DLD1 (cell line): ENCODE results near the gene RGS8.
"Not testable (repeated sequence)": the region's sequence is repeated elsewhere in the genome, so short reads cannot be mapped to it uniquely, and the experiment has no call there.

Source experiments
- in situ Hi-C: cut with HindIII; loops from 2 replicates; pipeline ENCODE4 v1.10.0; 2017; ENCODE audit warnings: low sequenced_read_pairs

Gene RGS8

GRCh38 chr1:182702826-182703524, 18.6 kb upstream of the RGS8 start:
- in situ Hi-C loops: no loop called here

DNA sequence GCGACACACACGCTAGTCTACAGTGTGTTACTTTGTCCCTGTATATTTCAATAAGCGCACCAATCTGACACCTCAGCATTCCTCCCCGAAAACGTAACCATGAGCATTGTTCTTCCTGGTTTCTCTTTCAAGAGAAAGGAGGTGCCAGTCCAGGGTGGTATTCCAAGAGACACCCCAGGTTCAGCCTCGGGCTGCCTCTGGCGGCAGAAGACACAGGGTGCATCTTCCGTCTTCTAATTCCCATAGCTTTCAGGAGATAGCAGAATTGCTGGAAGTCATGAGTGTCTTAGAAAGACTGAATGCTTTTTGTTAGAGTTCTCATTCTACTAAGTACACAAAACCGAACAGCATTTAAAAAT, 15.9 kb upstream of the RGS8 start:
- in situ Hi-C loops: no loop called here

DNA sequence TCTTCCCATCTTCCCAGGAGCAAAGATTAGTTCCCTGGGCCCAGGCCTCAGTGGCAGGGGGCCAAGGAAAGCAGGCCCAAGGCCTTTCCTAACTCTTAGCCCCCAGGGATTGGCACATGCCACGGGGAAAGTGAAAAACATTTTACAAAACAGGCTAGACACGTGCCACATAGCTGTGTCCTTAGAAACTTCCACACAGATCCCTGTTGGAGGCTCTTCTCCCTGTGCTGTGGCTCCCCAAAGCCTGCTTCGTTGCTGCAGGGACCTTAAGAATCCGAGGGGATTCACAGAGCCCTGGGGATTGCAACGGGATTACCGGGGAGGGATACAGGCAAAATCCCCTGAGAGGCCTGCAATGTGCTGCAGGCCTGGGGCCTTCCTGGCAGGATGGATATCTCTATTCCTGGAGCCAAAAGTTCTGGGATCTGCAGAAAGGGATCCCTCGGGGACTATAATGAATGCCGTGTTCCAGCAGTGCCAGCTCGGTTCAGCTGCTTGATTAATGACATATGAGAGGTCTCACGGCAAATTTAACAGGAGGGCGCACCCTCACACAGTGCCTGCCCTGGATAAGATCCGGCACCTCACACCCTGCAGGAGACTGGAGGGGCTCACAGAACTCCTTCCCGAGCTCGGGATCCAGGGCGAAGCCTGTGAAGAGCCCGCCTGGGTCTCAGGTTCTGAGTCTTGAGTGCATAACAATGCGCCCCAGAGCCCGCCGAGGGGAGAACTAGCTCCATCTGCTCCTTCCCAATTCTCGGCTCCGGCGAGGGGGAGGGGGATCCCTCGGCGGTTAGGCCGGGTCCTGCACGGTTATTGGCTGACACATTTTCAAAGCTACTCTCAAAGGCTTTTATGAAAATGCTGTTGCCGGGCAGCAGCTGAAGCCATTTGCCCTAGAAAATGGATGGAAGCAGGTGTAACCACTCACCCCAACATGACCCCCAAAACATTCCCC, 15.3 kb upstream of the RGS8 start:
- in situ Hi-C loops: no loop called here

- in situ Hi-C loops: no loop called here
Observed at GRCh38 chr1:182698971-182699370, 14.6 kb upstream of the RGS8 start.

DNA sequence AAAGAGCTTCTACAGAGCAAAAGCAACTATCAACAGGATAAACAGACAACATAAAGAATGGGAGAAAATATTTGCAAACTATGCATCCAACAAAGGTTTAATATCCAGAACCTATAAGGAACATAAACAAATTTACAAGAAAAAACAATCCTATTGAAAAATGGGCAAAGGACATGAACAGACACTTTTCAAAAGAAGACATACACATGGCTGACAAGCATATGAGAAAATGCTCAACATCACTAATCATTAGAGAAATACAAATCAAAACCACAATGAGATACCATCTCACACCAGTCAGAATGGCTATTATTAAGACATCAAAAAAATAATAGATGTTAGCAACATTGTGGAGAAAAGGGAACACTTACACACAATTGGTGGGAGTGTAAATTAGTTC, 8.8 kb upstream of the RGS8 start:
- in situ Hi-C loops: not testable (repeated sequence)

DNA sequence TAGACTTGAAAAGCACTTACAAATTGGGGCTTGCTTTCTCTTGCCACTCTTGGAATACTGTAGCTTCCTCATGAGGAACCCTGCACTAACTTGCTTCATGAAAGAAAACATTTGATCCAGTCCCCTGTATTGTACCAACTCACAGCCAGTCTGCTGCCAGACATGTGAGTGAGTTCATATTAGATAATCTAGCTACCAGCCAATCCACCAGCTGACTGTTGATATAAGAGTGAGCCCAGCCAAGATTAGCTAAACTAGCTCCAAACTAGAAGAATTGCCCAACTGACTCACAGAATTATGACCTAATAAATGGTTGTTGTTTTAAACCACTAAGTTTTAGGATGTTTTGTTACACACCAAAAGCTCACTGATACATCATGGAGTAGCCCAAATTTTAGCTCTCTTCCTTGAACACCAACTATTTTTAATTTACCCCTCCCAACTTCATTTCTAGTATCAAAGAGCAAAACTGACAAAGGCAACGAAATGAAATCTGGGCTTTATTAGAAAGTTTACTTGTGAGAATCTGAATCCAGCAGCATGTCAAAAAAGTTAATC, 6.6 kb upstream of the RGS8 start:
- in situ Hi-C loops: no loop called here

DNA sequence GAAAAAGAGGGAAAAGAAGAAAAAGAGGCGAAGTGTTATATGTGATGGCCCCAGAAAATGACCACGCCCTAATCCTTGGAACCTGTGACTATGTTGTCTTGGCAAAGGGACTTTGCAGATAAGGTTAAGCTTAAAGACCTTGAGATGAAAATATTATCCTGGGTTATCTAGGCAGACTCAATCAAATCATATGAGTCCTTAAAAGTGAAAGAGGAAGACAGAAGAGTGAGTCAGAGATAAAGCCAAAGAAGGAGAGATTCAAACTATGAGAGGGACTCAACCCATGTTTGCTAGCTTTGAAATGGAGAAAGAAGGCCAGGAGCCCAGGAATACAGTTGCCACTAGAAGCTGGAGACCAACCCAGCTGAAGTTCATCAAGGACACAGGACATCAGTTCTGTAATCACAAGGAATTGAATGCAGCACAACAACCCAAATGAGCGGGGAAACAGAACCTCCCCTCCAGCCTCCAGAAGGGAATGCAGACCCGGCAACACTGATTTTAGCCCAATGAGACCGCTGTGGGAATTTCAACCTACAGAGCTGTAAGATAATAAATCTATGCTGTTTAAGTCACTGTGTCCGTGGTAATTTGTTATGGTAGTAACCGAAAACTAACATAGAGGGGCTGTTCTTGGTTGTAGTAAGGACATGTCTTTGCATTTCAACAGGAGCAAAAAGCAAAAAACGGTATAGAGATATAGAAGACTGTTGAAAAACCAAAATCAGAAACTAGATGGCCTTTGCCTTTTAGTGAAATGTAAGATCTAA, 4.2 kb upstream of the RGS8 start:
- in situ Hi-C loops: no loop called here

GRCh38 chr1:182687361-182687760, 3.0 kb upstream of the RGS8 start:
- in situ Hi-C loops: no loop called here

DNA sequence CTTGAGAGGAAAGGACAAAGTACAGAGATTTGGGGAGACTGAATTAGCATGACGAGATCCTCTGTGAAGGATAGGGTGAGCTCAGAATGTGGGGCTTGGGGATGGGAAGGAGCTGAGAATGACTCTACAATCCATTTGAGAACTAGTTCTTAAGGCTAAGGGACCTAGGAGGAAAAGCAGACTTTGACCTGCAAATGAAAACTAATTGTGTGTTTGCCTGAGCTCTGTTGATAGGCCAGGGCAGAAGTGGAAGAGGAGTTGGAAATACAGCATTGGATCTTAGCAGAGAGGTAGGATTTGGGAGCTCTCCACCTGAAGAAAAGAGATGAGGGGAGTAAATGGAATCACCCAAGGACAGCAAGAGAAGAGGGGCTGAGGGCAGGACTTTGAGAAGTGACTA, 2.1 kb upstream of the RGS8 start:
- in situ Hi-C loops: no loop called here

- in situ Hi-C loops: no loop called here
Observed at GRCh38 chr1:182685215-182685614, 828 bp upstream of the RGS8 start.

GRCh38 chr1:182682898-182683501, 1.4 kb downstream of the RGS8 start:
- in situ Hi-C loops: no loop called here

DNA sequence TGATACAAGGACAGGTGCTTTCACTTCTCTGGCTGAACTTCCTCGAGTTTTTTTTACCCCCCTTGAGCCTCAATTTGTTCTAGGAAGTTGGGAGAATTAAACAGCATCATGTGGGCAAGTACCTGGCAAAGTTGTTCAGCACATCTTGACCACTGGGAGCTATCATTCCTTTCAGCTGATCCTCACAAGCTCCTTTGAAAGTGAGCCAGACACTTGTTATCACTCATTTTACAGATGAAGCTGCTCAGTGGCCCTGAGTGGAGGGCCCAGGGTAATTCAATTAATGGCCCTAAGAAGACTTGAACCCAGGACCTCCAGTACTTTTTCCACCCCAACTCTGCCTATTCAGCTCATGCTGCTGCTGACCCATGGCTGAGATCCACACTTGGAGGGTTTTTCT, 2.0 kb downstream of the RGS8 start:
- in situ Hi-C loops: no loop called here

GRCh38 chr1:182681568-182681912, 2.8 kb downstream of the RGS8 start:
- in situ Hi-C loops: no loop called here

DNA sequence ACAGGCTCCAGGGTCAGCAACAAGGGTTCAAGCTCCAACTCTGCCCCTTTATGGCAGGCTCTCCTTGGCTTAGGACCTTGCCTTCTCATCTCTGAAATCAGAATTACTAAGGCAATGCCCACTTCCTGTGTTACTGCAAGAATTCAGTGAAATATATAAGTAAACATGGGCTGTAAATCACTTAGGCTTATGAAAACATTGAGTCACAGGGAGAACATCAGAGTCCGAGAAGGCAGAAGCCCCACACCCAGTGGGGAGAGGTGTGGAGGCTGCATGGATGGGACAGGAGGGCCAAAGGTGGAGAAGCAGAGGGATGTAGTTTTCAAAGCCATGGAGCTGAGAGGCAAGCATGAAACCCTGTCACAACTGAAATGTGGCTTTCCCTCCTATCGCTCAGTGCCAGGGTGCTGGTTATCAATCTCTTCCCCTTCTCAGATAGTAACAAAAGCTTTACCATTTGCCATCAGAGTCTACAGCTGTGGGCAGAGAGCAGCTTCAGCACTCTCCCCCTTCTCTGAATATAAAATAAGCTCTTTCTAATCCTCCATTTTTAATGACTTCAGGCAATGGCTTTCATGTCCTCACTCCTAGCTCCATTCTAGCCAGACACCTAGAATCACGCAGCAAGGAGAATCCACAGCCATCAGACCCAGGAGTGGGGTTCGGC, 3.4 kb downstream of the RGS8 start:
- in situ Hi-C loops: no loop called here

GRCh38 chr1:182680408-182680807, 4.0 kb downstream of the RGS8 start:
- in situ Hi-C loops: no loop called here

GRCh38 chr1:182679684-182680083, 4.7 kb downstream of the RGS8 start:
- in situ Hi-C loops: no loop called here

- in situ Hi-C loops: no loop called here
Observed at GRCh38 chr1:182677397-182678098, 6.8 kb downstream of the RGS8 start.

GRCh38 chr1:182676274-182676673, 8.1 kb downstream of the RGS8 start:
- in situ Hi-C loops: no loop called here

DNA sequence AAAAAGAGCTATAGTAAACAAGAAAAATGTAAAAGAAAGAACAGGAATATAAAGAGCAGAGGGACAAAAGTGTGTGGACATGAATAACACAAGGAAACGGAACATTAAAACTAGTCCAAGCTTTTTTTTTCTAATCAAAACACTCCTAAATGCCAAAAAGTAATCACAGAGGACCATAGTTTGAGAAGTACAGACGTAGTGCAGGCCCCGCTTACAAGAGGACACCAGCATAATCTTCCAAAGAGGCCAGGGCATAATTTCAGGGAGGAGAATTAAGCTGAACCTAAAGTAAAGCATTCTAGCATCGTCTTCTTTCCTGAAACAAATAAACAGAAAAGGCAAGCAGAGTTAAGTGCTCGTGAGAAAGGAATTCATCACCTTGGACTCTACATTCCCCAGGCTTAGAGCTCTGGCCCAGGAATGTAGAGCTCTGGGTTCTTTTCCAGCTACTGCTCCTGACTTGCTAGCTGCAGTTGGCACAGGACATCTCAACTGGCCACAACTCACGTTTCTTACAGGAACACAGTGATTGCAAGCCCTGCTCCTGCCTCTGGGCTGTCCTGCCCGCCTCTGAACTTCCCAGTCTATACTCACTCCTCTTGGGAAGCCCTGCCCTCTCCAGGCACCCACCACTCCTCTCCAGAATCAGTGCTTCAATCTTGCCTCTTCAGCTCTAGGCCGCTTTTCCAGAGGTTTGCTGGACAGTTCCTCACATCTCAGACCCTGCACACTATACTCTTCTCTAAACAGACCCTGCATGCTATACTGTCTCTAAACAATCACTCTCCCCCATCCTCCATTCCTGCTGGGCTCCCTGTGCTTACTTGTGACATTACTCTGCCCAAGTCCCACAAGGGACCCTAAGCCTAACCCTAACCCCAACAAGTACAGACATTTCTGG, 9.8 kb downstream of the RGS8 start:
- in situ Hi-C loops: no loop called here
